GM21447 (cell line): Measurements from ENCODE around the gene CLIC5.

ENCODE experiments used
- ATAC-seq: cut with Tn5 transposase; IDR thresholded peaks from one replicate; pipeline ENCODE4 v1.9.1; 2021; ENCODE audit not compliant: unreplicated experiment

CLIC5 gene

GRCh38 chr6:45900808-45901752, 114.6 kb downstream of the CLIC5 start:
- no peak for ATAC-seq

- ATAC-seq, result no peak
These were observed 116.0 kb downstream of the CLIC5 start for GRCh38 chr6:45899683-45899946.

GRCh38 chr6:45898941-45899682, 116.5 kb downstream of the CLIC5 start:
- no peak for ATAC-seq

- no peak for ATAC-seq
These were observed 118.7 kb downstream of the CLIC5 start for GRCh38 chr6:45896783-45897441.

- no peak for ATAC-seq
These were observed 120.1 kb downstream of the CLIC5 start for GRCh38 chr6:45895569-45895968.

GRCh38 chr6:45892696-45893245, 122.9 kb downstream of the CLIC5 start:
- no peak for ATAC-seq

- no peak for ATAC-seq
These were observed 123.5 kb downstream of the CLIC5 start for GRCh38 chr6:45892196-45892595.

- ATAC-seq, result no peak
These were observed 128.9 kb downstream of the CLIC5 start for GRCh38 chr6:45886776-45887175.

- ATAC-seq, result no peak
These were observed 131.3 kb downstream of the CLIC5 start for GRCh38 chr6:45884336-45884735.

- ATAC-seq, result no peak
These were observed 133.0 kb downstream of the CLIC5 start for GRCh38 chr6:45882671-45883070.

- ATAC-seq, result no peak
These were observed 133.8 kb downstream of the CLIC5 start for GRCh38 chr6:45881705-45882467.

- ATAC-seq, result no peak
These were observed 135.0 kb downstream of the CLIC5 start for GRCh38 chr6:45880676-45881075.

- ATAC-seq, result no peak
These were observed 135.5 kb downstream of the CLIC5 start for GRCh38 chr6:45880159-45880558.

- ATAC-seq, result no peak
These were observed 137.6 kb downstream of the CLIC5 start for GRCh38 chr6:45877970-45878590.

- ATAC-seq, result no peak
These were observed 142.8 kb downstream of the CLIC5 start for GRCh38 chr6:45872827-45873365.

GRCh38 chr6:45870531-45870930, 145.1 kb downstream of the CLIC5 start:
- no peak for ATAC-seq

GRCh38 chr6:45864651-45865050, 151.0 kb downstream of the CLIC5 start:
- no peak for ATAC-seq

- no peak for ATAC-seq
These were observed 157.0 kb downstream of the CLIC5 start for GRCh38 chr6:45858691-45859090.

- ATAC-seq, result no peak
These were observed 157.8 kb downstream of the CLIC5 start for GRCh38 chr6:45857827-45858226.
